GM19463 (cell line): ENCODE results near the gene MACROD2.

ENCODE experiments used
- ATAC-seq: cut with Tn5 transposase; IDR thresholded peaks from one replicate; pipeline ENCODE4 v1.9.1; 2021; ENCODE audit warnings: mild to moderate bottlenecking, moderate library complexity; ENCODE audit not compliant: unreplicated experiment

MACROD2 gene

GRCh38 chr20:14729390-14729789 lies 734.1 kb downstream of the MACROD2 start:
- ATAC-seq, result no peak

GRCh38 chr20:14732343-14732742 lies 737.0 kb downstream of the MACROD2 start:
- no peak for ATAC-seq

GRCh38 chr20:14732996-14733395 lies 737.7 kb downstream of the MACROD2 start:
- no peak for ATAC-seq

GRCh38 chr20:14740380-14740779 lies 745.1 kb downstream of the MACROD2 start:
- ATAC-seq, result no peak

- no peak for ATAC-seq
Measured at GRCh38 chr20:14741616-14742015, 746.3 kb downstream of the MACROD2 start.

GRCh38 chr20:14744723-14745122 lies 749.4 kb downstream of the MACROD2 start:
- ATAC-seq, result peak; percentile 77

GRCh38 chr20:14745830-14746229 lies 750.5 kb downstream of the MACROD2 start:
- no peak for ATAC-seq

GRCh38 chr20:14751191-14751590 lies 755.9 kb downstream of the MACROD2 start:
- ATAC-seq, result no peak

GRCh38 chr20:14757728-14758127 lies 762.4 kb downstream of the MACROD2 start:
- no peak for ATAC-seq

- no peak for ATAC-seq
Measured at GRCh38 chr20:14758356-14758755, 763.0 kb downstream of the MACROD2 start.

GRCh38 chr20:14759979-14760378 lies 764.7 kb downstream of the MACROD2 start:
- ATAC-seq, result no peak

GRCh38 chr20:14761903-14762302 lies 766.6 kb downstream of the MACROD2 start:
- ATAC-seq, result no peak

GRCh38 chr20:14764511-14765369 lies 769.4 kb downstream of the MACROD2 start:
- no peak for ATAC-seq

GRCh38 chr20:14765370-14765701 lies 770.0 kb downstream of the MACROD2 start:
- ATAC-seq, result no peak

- ATAC-seq, result no peak
Measured at GRCh38 chr20:14773486-14773885, 778.2 kb downstream of the MACROD2 start.

GRCh38 chr20:14775778-14776177 lies 780.5 kb downstream of the MACROD2 start:
- ATAC-seq, result no peak

- no peak for ATAC-seq
Measured at GRCh38 chr20:14777591-14777990, 782.3 kb downstream of the MACROD2 start.

GRCh38 chr20:14778096-14778495 lies 782.8 kb downstream of the MACROD2 start:
- no peak for ATAC-seq

- ATAC-seq, result no peak
Measured at GRCh38 chr20:14778875-14779274, 783.6 kb downstream of the MACROD2 start.

- no peak for ATAC-seq
Measured at GRCh38 chr20:14780508-14780907, 785.2 kb downstream of the MACROD2 start.

GRCh38 chr20:14782731-14783130 lies 787.4 kb downstream of the MACROD2 start:
- ATAC-seq, result no peak

- ATAC-seq, result no peak
Measured at GRCh38 chr20:14783766-14784165, 788.5 kb downstream of the MACROD2 start.
